H1 (cell line): ENCODE results near the gene DGAT2. TPM values are rescaled to one million over a fixed set of nuclear protein-coding genes. Genes with fewer than 3 reads are reported as not detected.

Source experiments
- ASH2L ChIP-seq: fragments of 200-600, 300-600 bp; sonication (generic); IDR thresholded peaks from one replicate; pipeline ENCODE4 v1.7.1; 2017; ENCODE audit warnings: low read length
- ATF2 ChIP-seq: IDR thresholded peaks from 2 replicates; pipeline ENCODE4 v1.6.1; 2012; ENCODE audit warnings: low read length, inconsistent platforms
- NRF1 ChIP-seq: IDR thresholded peaks from 2 replicates; pipeline ENCODE4 v1.6.1; 2011; ENCODE audit warnings: mild to moderate bottlenecking, low read depth, low read length, improper control_type of control experiment
- POLR2A ChIP-seq, 2 experiments: IDR thresholded peaks; 1 replicate in 1 of 2; 2 replicates in 1 of 2; pipeline ENCODE4 v1.6.1; 2011; ENCODE audit warnings: low read depth in 2 of 2, low read length in 2 of 2, mild to moderate bottlenecking in 2 of 2; ENCODE audit errors: control extremely low read depth in 1 of 2
- RAD21 ChIP-seq, 2 experiments: IDR thresholded peaks in 1 of 2; conservative IDR thresholded peaks in 1 of 2; 2 replicates each; pipeline ENCODE4 v1.6.1; 2011; ENCODE audit warnings: low read depth in 2 of 2, low read length in 2 of 2, improper control_type of control experiment in 1 of 2, inconsistent platforms in 1 of 2, mild to moderate bottlenecking in 1 of 2, moderate library complexity in 1 of 2
- polyA plus RNA-seq, 7 experiments: library from polyadenylated mRNA; depleted of rRNA in 3 of 7; stranded (reverse) in 5 of 7; unstranded in 2 of 7; fragments of >200 nt in 5 of 7; fragments of 200-250 nt in 2 of 7; gene quantifications; 1 replicate in 5 of 7; 2 replicates in 1 of 7; 4 replicates in 1 of 7; pipeline versions ENCODE4 v1.2.1 to v1.2.3, GENCODE V29; 2011 to 2013; ENCODE audit warnings: missing spikeins in 2 of 7, mixed read lengths in 2 of 7
- total RNA-seq: library from RNA; stranded (reverse); fragmentation: NEBNext Ultra II Directional; extraction: Animal tissue kit (Norgen Biotek cat#: 25700); gene quantifications from 2 replicates; pipeline ENCODE4 v1.2.1, GENCODE V29; 2021

The DGAT2 gene
- total and polyA plus RNA-seq, 2 of the 8 experiments (the other 6 are each of a cell fraction or from before 2014, with no cell fraction given): 3.2 to 5.9 TPM

GRCh38 chr11:75734491-75735180 is 33.9 kb upstream of the DGAT2 start (continued):
- no peak for TF ChIP-seq POLR2A (IDR thresholded peaks at IDR 0.05; ENCODE audit: control extremely low read depth in 1 of 2, low read depth in 2 of 2, low read length in 2 of 2)
- TF ChIP-seq ASH2L: no peak
- no peak for TF ChIP-seq ATF2
- TF ChIP-seq RAD21 (IDR thresholded peaks at IDR 0.05 in 1 of 2, conservative IDR thresholded peaks at IDR 0.05 in 1 of 2; ENCODE audit: low read depth in 2 of 2, low read length in 2 of 2): no peak
- no peak for TF ChIP-seq NRF1
- TF ChIP-seq, all 59 proteins: peak for 0
